Lower leg skin (tissue), 4 donors: ENCODE data around the gene B3GNT9. TPM values are rescaled to one million over a fixed set of nuclear protein-coding genes. Genes with fewer than 3 reads are reported as not detected.

ENCODE experiments used
- DNase-seq, 2 donors: peaks; one replicate each; pipeline ENCODE4 v3.0.0-alpha.2; 2019; ENCODE audit warnings: low spot score in 2 of 2
- H3K4me3 ChIP-seq: fragments of 200-600 bp; sonication (generic); 2 replicates; pipeline ENCODE4 v1.5.1; 2017; ENCODE audit warnings: mild to moderate bottlenecking, low read depth; ENCODE audit not compliant: poor library complexity, severe bottlenecking
- POLR2A ChIP-seq, 2 donors: fragments of 450-650 bp; IDR thresholded peaks; one replicate each; pipeline ENCODE4 v1.6.1; 2016 to 2017; ENCODE audit warnings: antibody characterized with exemption in 2 of 2, mild to moderate bottlenecking in 1 of 2, moderate library complexity in 1 of 2
- WGBS, 2 donors: methylation state at CpG; one replicate each; pipeline ENCODE4 v1.1.5; 2018; 5-methylcytosine and 5-hydroxymethylcytosine counted together
- intact Hi-C: fragments of 100-400 bp; cut with DNase I; formaldehyde crosslinking; loops from one replicate; pipeline ENCODE4 v1.15.0; 2023; ENCODE audit warnings: low total_unique reads
- total RNA-seq, 4 donors: library from RNA; depleted of rRNA; stranded (reverse); fragments of >200 nt; gene quantifications; one replicate each; pipeline ENCODE4 v1.1.0, GENCODE V29; 2016
- TF ChIP-seq, protein P1 (sequence below), 3 donors: fragments of 450-650 bp; IDR thresholded peaks; one replicate each; pipeline ENCODE4 v1.5.1; 2016; ENCODE audit warnings: antibody characterized with exemption in 3 of 3, mild to moderate bottlenecking in 3 of 3, moderate library complexity in 2 of 3

The B3GNT9 gene, protein sequence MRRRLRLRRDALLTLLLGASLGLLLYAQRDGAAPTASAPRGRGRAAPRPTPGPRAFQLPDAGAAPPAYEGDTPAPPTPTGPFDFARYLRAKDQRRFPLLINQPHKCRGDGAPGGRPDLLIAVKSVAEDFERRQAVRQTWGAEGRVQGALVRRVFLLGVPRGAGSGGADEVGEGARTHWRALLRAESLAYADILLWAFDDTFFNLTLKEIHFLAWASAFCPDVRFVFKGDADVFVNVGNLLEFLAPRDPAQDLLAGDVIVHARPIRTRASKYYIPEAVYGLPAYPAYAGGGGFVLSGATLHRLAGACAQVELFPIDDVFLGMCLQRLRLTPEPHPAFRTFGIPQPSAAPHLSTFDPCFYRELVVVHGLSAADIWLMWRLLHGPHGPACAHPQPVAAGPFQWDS
- 10 to 100 TPM; 10.3 to 18.0 (median 13.3) TPM for total RNA-seq

DNA sequence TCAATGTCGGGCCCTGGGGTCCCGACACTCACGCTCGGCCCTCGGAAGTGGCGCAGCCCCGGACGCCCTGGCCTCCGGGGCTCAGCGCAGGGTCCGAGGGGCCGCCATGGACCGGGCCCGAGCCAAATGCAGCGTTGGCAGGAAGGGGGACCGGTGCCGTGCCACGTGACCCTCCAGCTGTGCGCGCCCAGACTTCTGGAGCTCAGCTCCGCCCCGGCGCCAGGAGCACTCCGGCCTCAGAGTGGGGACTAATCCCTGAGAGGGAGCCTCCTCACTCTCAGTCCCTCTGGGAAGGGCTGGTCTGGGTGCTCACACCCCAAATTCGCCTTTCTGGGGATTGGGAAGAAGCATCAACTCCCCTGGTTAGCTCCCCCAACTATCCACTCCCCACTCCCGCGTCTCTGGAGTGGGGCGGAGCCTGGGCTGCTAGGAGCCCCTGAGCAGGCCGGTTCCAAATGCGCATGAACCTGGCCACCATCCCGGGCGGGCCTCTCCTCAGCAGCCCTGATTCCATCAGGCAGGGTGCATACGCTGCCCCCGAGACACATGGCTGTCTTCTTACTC is at the start of gene B3GNT9:
Gene B3GNT9, minus strand, starts transcription at position 166 of the 564 bp plus-strand sequence. CDS start 513 bp downstream, outside the sequence.
- TF ChIP-seq, protein P1, sequence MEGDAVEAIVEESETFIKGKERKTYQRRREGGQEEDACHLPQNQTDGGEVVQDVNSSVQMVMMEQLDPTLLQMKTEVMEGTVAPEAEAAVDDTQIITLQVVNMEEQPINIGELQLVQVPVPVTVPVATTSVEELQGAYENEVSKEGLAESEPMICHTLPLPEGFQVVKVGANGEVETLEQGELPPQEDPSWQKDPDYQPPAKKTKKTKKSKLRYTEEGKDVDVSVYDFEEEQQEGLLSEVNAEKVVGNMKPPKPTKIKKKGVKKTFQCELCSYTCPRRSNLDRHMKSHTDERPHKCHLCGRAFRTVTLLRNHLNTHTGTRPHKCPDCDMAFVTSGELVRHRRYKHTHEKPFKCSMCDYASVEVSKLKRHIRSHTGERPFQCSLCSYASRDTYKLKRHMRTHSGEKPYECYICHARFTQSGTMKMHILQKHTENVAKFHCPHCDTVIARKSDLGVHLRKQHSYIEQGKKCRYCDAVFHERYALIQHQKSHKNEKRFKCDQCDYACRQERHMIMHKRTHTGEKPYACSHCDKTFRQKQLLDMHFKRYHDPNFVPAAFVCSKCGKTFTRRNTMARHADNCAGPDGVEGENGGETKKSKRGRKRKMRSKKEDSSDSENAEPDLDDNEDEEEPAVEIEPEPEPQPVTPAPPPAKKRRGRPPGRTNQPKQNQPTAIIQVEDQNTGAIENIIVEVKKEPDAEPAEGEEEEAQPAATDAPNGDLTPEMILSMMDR (IDR thresholded peaks at IDR 0.05): no peak
- no peak for TF ChIP-seq POLR2A (IDR thresholded peaks at IDR 0.05)
- 1 to 2% methylated on average over 16 to 25 of the region's 34 CpGs for WGBS, 2 donors
- intact Hi-C loops: no loop called here
- DNase-seq: peak in 1 of 2 donors; percentile 94
- H3K4me3 ChIP-seq: peak within 1 kb of the TSS; percentile 55

DNA sequence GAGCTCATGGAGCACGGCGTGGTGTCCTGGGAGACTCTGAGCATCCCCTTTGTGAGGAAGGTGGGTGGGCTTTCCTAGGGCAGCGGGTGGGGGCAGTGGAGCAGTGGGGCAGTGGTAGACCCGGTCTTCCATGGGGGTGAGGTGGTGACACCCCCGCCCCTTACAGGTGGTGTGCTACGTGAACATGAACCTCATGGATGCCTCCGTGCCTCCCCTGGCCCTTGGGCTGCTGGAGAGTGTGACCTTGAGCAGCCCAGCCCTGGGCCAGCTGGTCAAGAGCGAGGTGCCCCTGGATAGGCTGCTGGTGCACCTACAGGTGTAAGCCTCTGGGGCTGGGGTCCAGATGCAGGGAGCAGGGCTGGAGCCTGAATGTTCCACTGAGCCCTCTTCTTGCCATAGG is 49.7 kb upstream of the B3GNT9 start:
- H3K4me3 ChIP-seq: no peak overlapping the region
- WGBS, 2 donors: 81 to 86% methylated on average over 5 to 7 of the region's 8 CpGs
- no peak for TF ChIP-seq POLR2A (IDR thresholded peaks at IDR 0.05)
- TF ChIP-seq, protein P1 (IDR thresholded peaks at IDR 0.05): no peak
- no peak for DNase-seq
- intact Hi-C loops: no loop called here

DNA sequence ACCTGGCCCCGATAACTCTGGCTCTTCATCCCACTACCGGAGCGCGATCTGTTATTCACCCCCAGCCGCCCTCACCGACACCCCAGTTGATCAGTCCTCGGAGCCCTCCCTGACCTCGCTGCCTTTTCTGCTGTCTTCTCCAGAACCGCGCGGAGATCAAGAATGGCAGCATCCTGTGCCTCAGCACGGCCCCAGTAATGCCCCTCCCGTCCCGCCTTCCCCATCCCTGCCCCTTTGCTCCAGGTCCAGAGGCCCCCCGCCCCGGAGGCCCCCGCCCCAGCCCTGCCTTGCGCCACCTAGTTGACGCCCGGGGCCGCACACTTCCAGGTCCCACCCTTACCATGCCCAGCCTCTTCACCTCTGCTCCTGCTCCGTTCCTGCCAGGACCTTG is 49.0 kb upstream of the B3GNT9 start:
- H3K4me3 ChIP-seq: no peak overlapping the region
- 29 to 51% methylated on average over 21 to 22 of the region's 22 CpGs for WGBS, 2 donors
- intact Hi-C loops: no loop called here
- no peak for DNase-seq
- TF ChIP-seq POLR2A (IDR thresholded peaks at IDR 0.05): no peak
- TF ChIP-seq, protein P1 (IDR thresholded peaks at IDR 0.05): no peak

DNA sequence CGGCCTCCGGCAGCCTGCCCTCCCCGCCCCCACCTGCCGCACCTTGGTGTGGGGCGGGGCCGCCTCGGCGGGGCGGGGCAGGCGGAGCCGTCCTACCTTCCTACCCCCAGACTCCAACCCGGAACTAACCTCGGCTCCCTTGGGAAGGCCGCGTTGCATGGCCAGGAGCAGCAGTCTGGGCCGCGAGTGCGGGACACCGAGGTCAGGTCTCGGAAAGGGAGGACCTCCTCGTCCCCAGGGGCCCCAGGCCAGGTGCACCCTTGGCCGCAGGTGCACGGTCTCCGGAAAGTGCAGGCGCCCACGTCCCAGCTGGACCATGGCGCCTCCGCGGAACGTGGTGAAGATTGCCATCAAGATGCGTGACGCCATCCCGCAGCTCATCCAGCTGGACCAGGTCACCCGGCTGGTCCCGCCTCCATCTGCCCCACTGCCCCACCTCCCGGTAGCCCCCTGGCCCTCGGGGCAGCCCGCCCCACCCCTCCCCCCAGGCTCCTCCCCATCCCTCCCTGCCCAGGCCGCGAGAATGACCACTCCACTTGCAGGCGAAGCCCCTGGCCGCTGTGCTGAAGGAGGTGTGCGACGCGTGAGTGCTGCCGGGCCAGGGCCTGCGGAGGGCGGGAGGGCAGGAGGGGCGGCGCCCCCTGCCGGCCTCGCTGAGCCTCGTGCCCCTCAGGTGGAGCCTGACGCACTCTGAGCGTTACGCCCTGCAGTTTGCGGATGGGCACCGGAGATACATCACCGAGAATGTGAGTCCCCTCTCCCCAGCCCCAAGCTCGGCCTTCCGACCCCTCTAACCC is 48.4 kb upstream of the B3GNT9 start, which contains the start of gene ELMO3:
Gene ELMO3, plus strand, starts transcription at position 121 of the 797 bp plus-strand sequence. Its CDS starts 196 bp downstream, at position 317.
- peak within 1 kb of the TSS; percentile 4 for H3K4me3 ChIP-seq
- whole genome bisulfite sequencing, 2 donors: 34 to 41% methylated on average over 18 to 37 of the region's 61 CpGs
- peak in 1 of 2 donors; percentile 89 for DNase-seq
- intact Hi-C loops: no loop called here
- TF ChIP-seq, protein P1 (IDR thresholded peaks at IDR 0.05): no peak
- no peak for TF ChIP-seq POLR2A (IDR thresholded peaks at IDR 0.05)

DNA sequence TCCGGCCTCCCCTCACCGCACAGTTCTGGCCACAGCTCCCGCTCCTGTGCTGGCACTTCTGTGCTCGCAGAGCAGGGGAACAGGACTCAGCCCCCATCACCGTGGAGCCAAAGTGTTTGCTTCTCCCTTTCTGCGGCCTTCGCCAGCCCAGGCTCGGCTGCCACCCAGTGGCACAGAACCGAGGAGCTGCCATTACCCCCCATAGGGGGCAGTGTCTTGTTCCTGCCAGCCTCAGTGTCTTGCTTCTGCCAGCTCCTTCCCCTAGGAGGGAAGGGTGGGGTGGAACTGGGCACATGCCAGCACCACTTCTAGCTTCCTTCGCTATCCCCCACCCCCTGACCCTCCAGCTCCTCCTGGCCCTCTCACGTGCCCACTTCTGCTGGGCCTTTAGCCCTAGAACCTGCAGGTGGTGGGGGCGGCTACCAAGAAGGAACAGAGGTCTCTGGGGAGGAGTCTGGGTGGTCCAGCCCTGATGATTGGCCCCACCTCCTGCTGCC is 47.5 kb upstream of the B3GNT9 start:
- H3K4me3 ChIP-seq: no peak overlapping the region
- DNase-seq: no peak
- intact Hi-C loops: no loop called here
- 39 to 59% methylated on average over 11 to 12 of the region's 12 CpGs for WGBS, 2 donors
- no peak for TF ChIP-seq POLR2A (IDR thresholded peaks at IDR 0.05)
- TF ChIP-seq, protein P1 (IDR thresholded peaks at IDR 0.05): no peak
